H1 (cell line): Measurements from ENCODE around the gene FAM111A. TPM values are rescaled to one million over a fixed set of nuclear protein-coding genes. Genes with fewer than 3 reads are reported as not detected.

ENCODE experiments used
- GABPA ChIP-seq: IDR thresholded peaks from 2 replicates; pipeline ENCODE4 v1.6.1; 2011; ENCODE audit warnings: mild to moderate bottlenecking, low read length, moderate library complexity, borderline replicate concordance; ENCODE audit not compliant: insufficient read depth
- NRF1 ChIP-seq: IDR thresholded peaks from 2 replicates; pipeline ENCODE4 v1.6.1; 2011; ENCODE audit warnings: mild to moderate bottlenecking, low read depth, low read length, improper control_type of control experiment
- SP1 ChIP-seq: IDR thresholded peaks from 2 replicates; pipeline ENCODE4 v1.6.1; 2011; ENCODE audit warnings: low read depth, low read length
- polyA plus RNA-seq, 7 experiments: library from polyadenylated mRNA; depleted of rRNA in 3 of 7; stranded (reverse) in 5 of 7; unstranded in 2 of 7; fragments of >200 nt in 5 of 7; fragments of 200-250 nt in 2 of 7; gene quantifications; 1 replicate in 5 of 7; 2 replicates in 1 of 7; 4 replicates in 1 of 7; pipeline versions ENCODE4 v1.2.1 to v1.2.3, GENCODE V29; 2011 to 2013; ENCODE audit warnings: missing spikeins in 2 of 7, mixed read lengths in 2 of 7
- total RNA-seq: library from RNA; stranded (reverse); fragmentation: NEBNext Ultra II Directional; extraction: Animal tissue kit (Norgen Biotek cat#: 25700); gene quantifications from 2 replicates; pipeline ENCODE4 v1.2.1, GENCODE V29; 2021

The FAM111A gene
- total and polyA plus RNA-seq, 2 of the 8 experiments (the other 6 are each of a cell fraction or from before 2014, with no cell fraction given), result 10.2 to 29.9 TPM

DNA sequence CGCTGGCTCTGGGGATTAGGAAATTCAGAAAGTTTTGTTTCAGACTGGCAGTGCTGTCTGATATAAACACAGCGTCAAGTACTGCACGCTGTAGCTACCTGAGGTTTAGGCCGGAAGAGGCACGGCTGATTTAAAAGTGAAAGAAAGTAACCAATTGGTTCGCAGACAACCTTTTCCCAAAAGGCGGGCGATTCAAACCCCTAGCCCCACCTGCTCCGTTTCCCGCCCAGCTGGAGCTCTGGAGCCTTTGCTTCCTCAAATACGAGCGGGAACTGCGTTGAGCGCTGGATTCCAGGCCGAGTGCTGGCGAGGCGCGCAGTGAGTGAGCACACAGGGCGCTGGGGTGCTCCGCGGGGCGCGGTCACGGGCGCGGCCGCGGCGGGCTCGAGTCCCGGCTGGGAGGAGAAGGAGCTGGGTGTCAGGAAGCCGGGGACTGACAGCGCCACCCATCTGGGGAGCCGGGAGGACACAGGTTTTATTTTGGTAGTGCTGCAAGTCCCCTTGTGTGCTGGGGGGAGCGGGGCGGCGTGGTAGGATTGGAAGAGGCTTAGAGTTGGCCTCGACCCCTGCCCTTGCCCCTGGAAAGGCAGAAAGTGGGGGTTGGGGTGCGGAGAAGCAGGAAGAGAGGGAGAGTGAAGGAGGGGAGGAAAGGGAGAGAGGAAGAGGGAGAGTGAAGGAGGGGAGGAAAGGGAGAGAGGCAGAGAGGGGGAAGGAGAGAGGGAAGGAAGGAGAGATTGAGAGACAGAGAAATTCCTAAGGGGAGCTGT lies 2.1 kb downstream of the FAM111A start (continued):
- no peak for TF ChIP-seq NRF1
- TF ChIP-seq SP1, result 0 out of 2 replicates have a peak, but pooled peaks have one; percentile 11
- TF ChIP-seq GABPA, result no peak
